Erythroblast (primary cell): ENCODE results near the gene INTS2.
"Not testable (repeated sequence)": the region's sequence is repeated elsewhere in the genome, so short reads cannot be mapped to it uniquely, and the experiment has no call there.

Experiments used
- DNase-seq, 2 experiments: peaks; one replicate each; lab custom pipeline; 2025; lab: John Stamatoyannopoulos, UW
- GATA1 ChIP-seq: IDR thresholded peaks from 2 replicates; pipeline ENCODE4 v1.6.1; 2011; ENCODE audit warnings: low read depth, mild to moderate bottlenecking, control low read depth, low read length, moderate library complexity
- POLR2A ChIP-seq: IDR thresholded peaks from 2 replicates; pipeline ENCODE4 v1.6.1; 2011; ENCODE audit warnings: mild to moderate bottlenecking, low read length

The INTS2 gene

GRCh38 chr17:61928101-61928436 lies 287 bp upstream of the INTS2 start:
- no peak for DNase-seq
- TF ChIP-seq POLR2A (peak; percentile 40), GATA1 (no peak)

GRCh38 chr17:61926826-61927207 lies 965 bp downstream of the INTS2 start:
- no peak for TF ChIP-seq GATA1
- TF ChIP-seq POLR2A: no peak
- DNase-seq: no peak

GRCh38 chr17:61915162-61915561 lies 12.6 kb downstream of the INTS2 start:
- DNase-seq: not testable (repeated sequence)

- no peak for DNase-seq
- no peak for TF ChIP-seq POLR2A
- no peak for TF ChIP-seq GATA1
Measured at GRCh38 chr17:61908292-61909037, 19.3 kb downstream of the INTS2 start.

GRCh38 chr17:61907361-61907760 lies 20.4 kb downstream of the INTS2 start:
- TF ChIP-seq POLR2A: no peak

GRCh38 chr17:61904094-61904710 lies 23.6 kb downstream of the INTS2 start:
- TF ChIP-seq GATA1 (no peak), POLR2A (no peak)
- no peak for DNase-seq

More at GRCh38 chr17:61907361-61907760, 20.4 kb downstream of the INTS2 start:
- no peak for DNase-seq

GRCh38 chr17:61903251-61903650 lies 24.5 kb downstream of the INTS2 start:
- no peak for TF ChIP-seq POLR2A
- TF ChIP-seq GATA1: no peak
- no peak for DNase-seq

- DNase-seq: no peak
- TF ChIP-seq GATA1 (no peak), POLR2A (no peak)
Measured at GRCh38 chr17:61897548-61898180, 30.1 kb downstream of the INTS2 start.

- TF ChIP-seq GATA1 (no peak), POLR2A (no peak)
- no peak for DNase-seq
Measured at GRCh38 chr17:61895391-61895790, 32.4 kb downstream of the INTS2 start.

- not testable (repeated sequence) for DNase-seq
Measured at GRCh38 chr17:61894310-61894709, 33.5 kb downstream of the INTS2 start.

GRCh38 chr17:61887733-61888132 lies 40.0 kb downstream of the INTS2 start:
- not testable (repeated sequence) for DNase-seq

- not testable (repeated sequence) for DNase-seq
Measured at GRCh38 chr17:61885865-61886264, 41.9 kb downstream of the INTS2 start.

GRCh38 chr17:61884864-61885263 lies 42.9 kb downstream of the INTS2 start:
- DNase-seq: no peak
- TF ChIP-seq POLR2A: no peak
- no peak for TF ChIP-seq GATA1

GRCh38 chr17:61880589-61881102 lies 47.1 kb downstream of the INTS2 start:
- no peak for DNase-seq
- TF ChIP-seq POLR2A (no peak), GATA1 (no peak)

- DNase-seq: peak in 1 of 2 experiments; percentile 10
Measured at GRCh38 chr17:61878984-61879612, 48.7 kb downstream of the INTS2 start.

More at GRCh38 chr17:61878984-61879612, 48.7 kb downstream of the INTS2 start:
- TF ChIP-seq POLR2A: no peak
- TF ChIP-seq GATA1: no peak
